NCI-H510A treated with DMSO at 0.1 percent for 48 hours (cell line): ENCODE measurements around the gene SYNGR1.
"Not testable (repeated sequence)": the region's sequence is repeated elsewhere in the genome, so short reads cannot be mapped to it uniquely, and the experiment has no call there.

Source experiments
- DNase-seq: peaks from one replicate; lab custom pipeline; 2025; lab: John Stamatoyannopoulos, UW

The SYNGR1 gene

DNA sequence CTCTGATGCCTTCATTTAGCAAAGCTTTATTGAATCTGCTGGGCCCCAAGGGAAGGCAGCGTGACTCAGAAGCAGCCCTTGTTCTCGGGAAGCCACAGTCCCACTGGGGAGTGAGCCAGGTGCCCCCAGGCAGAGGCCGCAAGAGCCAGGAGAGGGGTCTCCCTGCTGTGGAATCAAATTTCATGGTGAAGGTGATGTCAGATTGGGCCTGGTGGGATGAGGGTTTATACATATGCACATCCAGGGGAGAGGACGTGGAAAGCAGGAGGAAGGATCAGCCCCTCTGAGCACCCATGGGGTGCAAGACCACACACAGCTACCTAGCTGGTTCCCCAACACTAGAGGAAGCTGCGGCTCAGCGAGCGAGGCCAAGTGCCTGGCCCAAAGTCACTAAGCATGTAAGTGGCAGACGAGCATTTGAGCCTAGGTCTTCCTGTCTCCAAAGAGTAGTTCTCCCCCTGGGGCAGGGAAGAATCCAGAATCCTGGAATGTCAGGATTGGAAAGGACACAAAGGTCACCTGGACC is 2.0 kb downstream of the SYNGR1 start:
- DNase-seq, result no peak

GRCh38 chr22:39352306-39352891 is 2.6 kb downstream of the SYNGR1 start:
- no peak for DNase-seq

DNA sequence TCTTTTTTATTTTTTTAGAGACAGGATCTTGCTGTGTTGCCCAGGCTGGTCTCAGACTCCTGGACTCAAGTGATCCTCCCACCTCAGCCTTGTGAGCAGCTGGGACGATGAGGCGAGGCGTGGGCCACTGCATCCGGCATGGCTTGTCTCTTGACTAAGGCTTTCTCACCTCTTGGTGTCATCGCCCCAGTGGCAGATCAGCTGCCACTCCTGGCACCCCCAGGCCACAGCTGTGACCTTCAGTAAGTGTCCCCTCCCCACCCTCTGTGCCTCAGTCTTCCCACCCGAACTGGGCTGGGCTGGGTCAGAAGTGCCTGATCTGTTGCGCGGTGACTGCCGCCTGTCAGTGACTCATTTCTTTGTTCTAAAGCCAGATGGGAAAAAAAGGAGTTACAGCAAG is 3.6 kb downstream of the SYNGR1 start:
- DNase-seq, result no peak

DNA sequence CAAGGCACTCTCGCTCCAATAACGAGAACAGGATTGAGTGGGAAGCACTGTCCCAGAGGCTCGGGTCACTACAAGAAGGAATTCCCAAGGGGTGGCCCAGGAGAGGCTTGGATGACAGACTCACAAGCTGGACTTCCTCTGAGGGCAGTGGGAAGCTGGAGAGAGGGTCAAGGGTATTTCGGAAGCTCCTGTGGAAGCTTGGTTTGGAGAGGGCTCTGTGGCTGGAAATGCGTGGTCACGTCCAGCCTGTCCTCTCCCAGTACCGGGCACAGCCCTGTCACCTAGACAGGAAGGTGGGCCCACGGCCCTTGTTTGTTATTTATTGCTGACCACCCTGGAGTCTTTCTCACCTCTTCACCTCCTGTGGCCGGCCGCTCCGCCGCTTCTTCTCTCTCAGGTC is 5.3 kb downstream of the SYNGR1 start:
- DNase-seq, result no peak

DNA sequence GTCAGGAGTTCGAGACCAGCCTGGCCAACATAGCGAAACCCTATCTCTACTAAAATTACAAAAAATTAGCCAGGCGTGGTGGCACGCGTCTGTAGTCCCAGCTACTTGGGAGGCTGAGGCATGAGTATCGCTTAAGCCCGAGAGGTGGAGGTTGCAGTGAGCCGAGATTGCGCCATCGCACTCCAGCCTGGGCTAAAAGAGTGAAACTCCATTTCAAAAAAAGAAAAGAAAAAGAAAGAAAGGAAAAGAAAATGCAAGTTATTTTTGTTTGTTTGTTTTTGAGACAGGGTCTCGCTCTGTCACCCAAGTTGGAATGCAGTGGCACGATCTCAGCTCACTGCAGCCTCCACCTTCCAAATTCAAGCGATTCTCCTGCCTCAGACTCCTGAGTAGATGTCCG is 6.0 kb downstream of the SYNGR1 start:
- not testable (repeated sequence) for DNase-seq

GRCh38 chr22:39356464-39356863 is 6.7 kb downstream of the SYNGR1 start:
- peak; percentile 70 for DNase-seq

DNA sequence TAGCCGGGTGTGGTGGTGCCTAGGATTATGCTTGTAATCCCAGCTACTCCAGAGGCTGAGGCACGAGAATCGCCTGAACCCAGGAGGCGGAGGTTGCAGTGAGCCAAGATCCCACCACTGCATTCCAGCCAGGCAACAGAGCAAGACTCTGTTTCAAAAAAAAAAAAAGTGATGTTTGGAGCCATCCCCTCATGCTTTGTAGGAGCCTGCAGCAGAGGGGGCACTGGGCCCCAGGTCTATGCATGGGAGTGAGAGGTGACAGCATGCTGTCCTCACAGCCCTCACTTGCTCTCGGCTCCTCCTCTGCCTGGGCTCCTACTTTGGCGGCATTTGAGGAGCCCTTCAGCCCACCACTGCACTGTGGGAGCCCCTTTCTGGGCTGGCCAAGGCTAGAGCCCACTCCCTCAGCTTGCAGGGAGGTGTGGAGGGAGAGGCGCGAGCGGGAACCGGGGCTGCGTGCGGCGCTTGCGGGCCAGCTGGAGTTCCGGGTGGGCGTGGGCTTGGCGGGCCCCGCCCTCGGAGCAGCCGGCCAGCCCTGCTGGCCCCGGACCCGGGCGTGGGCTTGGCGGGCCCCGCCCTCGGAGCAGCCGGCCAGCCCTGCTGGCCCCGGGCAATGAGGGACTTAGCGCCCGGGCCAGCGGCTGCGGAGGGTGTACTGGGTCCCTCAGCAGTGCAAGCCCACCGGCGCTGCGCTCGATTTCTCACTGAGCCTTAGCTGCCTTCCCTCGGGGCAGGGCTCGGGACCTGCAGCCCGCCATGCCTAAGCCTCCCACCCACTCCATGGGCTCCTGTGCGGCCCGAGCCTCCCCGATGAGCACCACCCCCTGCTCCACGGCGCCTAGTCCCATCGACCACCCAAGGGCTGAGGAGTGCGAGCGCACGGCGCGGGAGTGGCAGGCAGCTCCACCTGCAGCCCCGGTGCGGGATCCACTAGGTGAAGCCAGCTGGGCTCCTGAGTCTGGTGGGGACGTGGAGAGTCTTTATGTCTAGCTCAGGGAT is 7.6 kb downstream of the SYNGR1 start:
- DNase-seq, result not testable (repeated sequence)

DNA sequence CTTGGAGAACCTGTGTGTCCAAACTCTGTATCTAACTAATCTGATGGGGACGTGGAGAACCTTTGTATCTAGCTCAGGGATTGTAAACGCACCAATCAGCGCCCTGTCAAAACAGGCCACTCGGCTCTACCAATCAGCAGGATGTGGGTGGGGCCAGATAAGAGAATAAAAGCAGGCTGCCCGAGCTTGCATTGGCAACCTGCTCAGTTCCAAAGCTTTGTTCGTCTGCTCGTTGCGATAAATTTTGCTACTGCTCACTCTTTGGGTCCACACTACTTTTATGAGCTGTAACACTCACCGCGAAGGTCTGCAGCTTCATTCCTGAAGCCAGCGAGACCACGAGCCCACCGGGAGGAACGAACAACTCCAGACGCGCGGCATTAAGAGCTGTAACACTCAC is 8.4 kb downstream of the SYNGR1 start:
- DNase-seq, result not testable (repeated sequence)

GRCh38 chr22:39359659-39360195 is 9.9 kb downstream of the SYNGR1 start:
- no peak for DNase-seq

DNA sequence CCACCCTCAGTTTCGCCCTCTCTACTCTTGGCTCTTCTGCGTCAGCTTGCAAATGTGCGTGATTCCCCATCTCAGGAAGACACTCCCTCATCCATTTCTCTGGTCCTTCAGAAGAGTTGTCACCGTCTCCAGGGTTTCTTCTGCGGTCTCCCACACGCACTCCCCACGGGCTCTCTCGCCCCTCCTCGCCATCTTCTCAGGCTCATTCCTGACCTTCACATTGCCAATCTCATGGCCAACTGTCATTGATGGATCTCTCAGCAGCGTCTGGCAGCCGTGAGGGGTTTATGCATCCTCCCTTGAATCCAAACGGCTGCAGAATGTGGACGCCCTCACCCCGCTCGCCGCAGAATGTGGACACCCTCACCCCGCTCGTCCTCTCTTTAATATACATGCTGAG is 10.5 kb downstream of the SYNGR1 start:
- DNase-seq, result no peak

- DNase-seq, result no peak
Observed at GRCh38 chr22:39360674-39361413, 11.1 kb downstream of the SYNGR1 start.

DNA sequence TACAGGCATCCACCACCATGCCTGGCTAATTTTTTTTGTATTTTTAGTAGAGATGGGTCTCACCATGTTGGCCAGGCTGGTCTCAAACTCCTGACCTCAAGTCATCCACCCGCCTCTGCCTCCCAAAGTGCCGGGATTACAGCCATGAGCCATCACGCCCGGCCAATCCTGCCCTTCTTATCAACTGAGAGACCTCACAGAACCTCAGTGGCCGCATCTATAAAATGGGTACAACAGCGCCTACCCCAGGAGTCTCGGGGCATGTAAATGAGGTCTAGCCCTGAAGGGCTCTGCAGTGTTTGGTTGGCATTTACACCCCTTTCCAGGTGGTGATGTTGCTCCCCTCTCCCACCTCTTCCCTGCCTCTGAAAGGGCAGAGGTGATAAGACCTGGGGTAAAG is 11.7 kb downstream of the SYNGR1 start:
- DNase-seq, result no peak

- no peak for DNase-seq
Observed at GRCh38 chr22:39362271-39362670, 12.5 kb downstream of the SYNGR1 start.

- no peak for DNase-seq
Observed at GRCh38 chr22:39362932-39363331, 13.1 kb downstream of the SYNGR1 start.

DNA sequence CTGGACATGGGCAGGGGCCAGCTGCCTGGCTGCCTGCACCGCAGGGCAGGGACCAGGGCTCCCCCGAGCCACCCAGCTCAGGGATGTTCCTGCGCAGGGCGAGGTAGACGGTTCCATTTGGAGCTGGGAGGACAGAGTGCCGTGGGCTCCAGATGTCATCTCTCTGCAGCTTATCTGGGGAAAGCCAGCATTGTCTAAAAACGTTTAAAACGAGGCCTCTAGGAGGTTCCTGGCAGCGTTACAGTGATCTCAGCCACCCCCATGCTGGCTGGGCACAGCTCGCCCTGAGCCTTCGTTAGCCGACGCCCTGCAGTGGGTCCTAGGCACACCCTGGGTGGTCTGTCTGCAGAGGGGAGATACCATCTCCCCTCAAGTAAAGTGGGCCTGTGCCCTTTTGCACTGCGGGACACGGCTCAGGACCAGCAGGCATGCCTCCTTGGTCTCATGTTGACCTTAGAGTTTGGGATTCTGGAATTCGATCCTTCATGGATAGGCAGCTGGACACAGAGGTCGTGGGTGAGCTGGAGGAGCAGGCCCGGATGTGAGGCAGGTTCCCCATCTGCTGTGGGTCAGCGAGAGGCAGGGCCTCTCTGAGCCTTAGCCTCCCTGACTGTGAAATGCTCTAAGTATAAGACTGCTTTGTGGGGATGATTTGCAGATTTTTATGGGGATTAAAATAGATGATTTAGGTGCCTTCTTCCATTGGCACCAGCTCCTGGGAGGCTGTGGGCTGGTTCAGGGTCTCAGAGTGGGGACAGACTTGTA is 14.1 kb downstream of the SYNGR1 start:
- no peak for DNase-seq

DNA sequence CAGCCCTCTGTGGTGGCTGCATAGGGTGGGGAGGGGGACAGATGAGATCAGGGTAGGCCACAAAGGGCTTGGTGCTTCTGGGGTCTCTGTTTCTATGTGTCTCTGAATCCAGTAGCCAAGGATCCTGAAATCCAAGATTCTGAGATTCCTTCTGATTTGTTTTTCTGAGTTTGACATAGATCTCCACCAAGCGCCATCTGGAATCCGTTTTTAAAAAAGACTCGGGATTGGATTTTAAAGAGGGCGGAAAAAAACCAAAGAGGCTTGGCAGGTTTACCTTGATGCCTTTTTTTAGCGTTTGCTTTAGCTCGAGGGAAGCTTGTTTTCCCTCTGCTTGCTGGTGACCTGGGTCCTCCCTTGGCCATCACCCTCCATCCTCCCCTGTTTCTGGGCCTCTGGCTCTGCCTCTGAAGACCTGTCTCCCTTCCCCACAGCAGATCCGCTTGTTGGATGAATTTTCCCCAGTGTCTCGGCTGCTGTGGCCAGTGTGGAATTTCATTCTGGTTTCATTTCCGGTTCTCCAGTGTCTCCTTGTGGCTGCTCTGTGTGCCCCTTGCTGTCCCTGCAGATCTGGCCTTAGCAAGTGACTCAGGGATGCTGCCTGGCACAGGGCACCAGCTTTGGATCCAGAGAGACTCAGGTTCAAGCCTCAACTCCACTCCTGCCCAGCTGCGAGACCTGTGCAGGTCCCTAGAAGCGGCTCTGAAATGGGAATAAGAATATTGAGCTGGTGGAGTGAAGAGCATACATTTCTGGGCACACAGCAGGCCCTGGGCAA is 15.1 kb downstream of the SYNGR1 start:
- no peak for DNase-seq

DNA sequence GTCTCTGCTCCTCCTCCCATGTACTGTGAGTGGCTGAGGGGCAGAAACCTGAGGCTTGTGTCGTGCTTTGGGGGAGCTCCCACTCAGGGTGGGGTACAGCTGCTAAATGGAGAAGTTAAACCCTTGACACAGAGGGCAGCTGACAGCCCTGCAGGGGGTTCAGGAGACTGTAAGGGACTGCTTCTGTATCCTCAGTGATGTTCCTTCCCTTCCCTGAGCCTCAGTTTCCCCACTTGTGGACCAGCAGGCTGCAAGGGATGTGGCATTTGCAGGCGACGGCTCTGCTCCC is 15.6 kb downstream of the SYNGR1 start:
- DNase-seq, result no peak

- DNase-seq, result no peak
Observed at GRCh38 chr22:39367035-39367434, 17.2 kb downstream of the SYNGR1 start.

DNA sequence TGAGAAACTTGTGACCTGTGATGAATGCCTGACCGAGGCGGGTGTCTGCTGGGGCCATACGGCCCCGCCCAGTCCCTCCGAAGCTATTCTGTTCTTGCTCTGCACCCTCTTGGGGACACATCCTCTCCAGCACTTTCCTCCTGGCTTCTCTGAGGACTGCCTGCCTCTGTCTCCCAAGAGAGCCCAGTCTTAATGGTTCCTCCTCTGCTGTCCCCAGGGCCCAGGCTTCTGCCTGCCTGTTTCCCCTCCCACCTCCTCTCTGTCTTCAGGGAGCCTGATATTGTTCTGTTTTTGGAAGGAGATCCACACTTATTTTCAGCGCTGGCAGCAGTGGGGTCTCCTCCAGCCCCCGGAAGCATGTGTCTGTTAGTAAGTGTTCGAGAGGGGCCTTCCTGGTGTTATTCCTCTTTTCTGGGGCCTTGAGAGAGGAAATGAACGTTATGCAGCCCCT is 18.7 kb downstream of the SYNGR1 start:
- DNase-seq, result no peak

DNA sequence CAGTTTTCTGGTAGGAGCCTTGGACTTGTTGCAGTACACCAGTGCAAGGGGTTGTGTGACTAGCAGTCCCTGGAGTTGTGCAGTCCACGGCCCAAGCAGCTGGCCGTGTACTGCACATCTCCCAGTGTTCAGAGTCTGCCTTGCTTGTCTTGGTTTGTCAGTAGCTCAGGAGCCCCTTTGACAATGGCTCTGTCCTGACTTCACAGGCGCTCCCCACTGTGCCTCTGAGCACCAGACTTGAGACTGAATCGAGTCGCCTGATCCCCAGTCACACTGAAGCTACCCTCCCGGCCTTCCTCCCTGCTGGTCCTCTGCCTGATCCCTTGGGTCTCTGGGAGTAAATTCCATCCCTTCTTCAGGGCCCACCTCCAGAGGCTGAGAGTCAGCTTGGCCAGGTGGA is 19.4 kb downstream of the SYNGR1 start:
- DNase-seq, result no peak

- no peak for DNase-seq
Observed at GRCh38 chr22:39369586-39369985, 19.8 kb downstream of the SYNGR1 start.
